HCT116 (cell line): Measurements from ENCODE around the gene PBX3. TPM values are rescaled to one million over a fixed set of nuclear protein-coding genes. Genes with fewer than 3 reads are reported as not detected.

Experiments
- ATAC-seq: fragments of 200-7000 bp; cut with Tn5 transposase; 2 replicates; pipeline ENCODE4 v1.9.1; 2020; ENCODE audit warnings: mild to moderate bottlenecking, moderate library complexity
- BruUV-seq: library from RNA; stranded (reverse); fragments of 400-500 nt; replicated peaks from 2 replicates; lab custom pipeline; 2021; lab: Mats Ljungman, UMichigan
- CTCF ChIA-PET: fragments of 300-600 bp; sonication (Branson Sonifier 250); formaldehyde crosslinking; loops from one replicate; lab custom pipeline; 2021; ENCODE audit warnings: antibody characterized with exemption; lab: Charles Lee
- POLR2A ChIA-PET: fragments of 300-600, 350-600 bp; sonication (Branson Sonifier 250); formaldehyde crosslinking; loops from one replicate; lab custom pipeline; 2021; ENCODE audit warnings: antibody characterized with exemption; lab: Charles Lee
- RAD21 ChIA-PET, 2 experiments: fragments of 300-600 bp; sonication (Branson Sonifier 250); formaldehyde crosslinking; loops; one replicate each; lab custom pipeline; 2023; ENCODE audit warnings: low total read pairs in 2 of 2; ENCODE audit not compliant: uncharacterized antibody in 2 of 2, unreplicated experiment in 2 of 2, low non-redundant PET in 1 of 2; lab: Charles Lee
- DNase-seq: peaks from one replicate; pipeline ENCODE4 v3.0.0-alpha.2; 2010; ENCODE audit warnings: low read depth, low spot score
- H2AFZ ChIP-seq: fragments of 200-600 bp; shearing (Covaris generic), sonication (generic); 2 replicates; pipeline ENCODE4 v1.6.1; 2017; ENCODE audit warnings: low read depth, mixed run types, mixed read lengths, antibody characterized with exemption, low read length; ENCODE audit not compliant: poor library complexity, severe bottlenecking
- H3K27ac ChIP-seq: 2 replicates; pipeline ENCODE4 v1.5.1; 2012; ENCODE audit warnings: low read depth, low read length
- H3K27me3 ChIP-seq: fragments of 200-600 bp; sonication (generic); 2 replicates; pipeline ENCODE4 v1.6.1; 2016; ENCODE audit warnings: mixed run types, low read length, mixed read lengths; ENCODE audit not compliant: insufficient read depth
- H3K36me3 ChIP-seq, 2 experiments: fragments of 200-500 bp in 1 of 2; fragments of 200-600 bp in 1 of 2; sonication (Bioruptor generic) in 1 of 2; sonication (generic) in 1 of 2; 2 replicates each; pipeline versions ENCODE4 v1.5.1 to v1.6.1; 2014 to 2016; ENCODE audit warnings: low read length in 2 of 2, inconsistent platforms in 1 of 2, mixed read lengths in 1 of 2, mixed run types in 1 of 2; ENCODE audit not compliant: insufficient read depth in 2 of 2, control insufficient read depth in 1 of 2
- H3K4me1 ChIP-seq, 2 experiments: fragments of 200-600 bp in 1 of 2; sonication (generic) in 1 of 2; 2 replicates each; pipeline versions ENCODE4 v1.5.1 to v1.6.1; 2012 to 2017; ENCODE audit warnings: low read length in 2 of 2, inconsistent platforms in 1 of 2, mild to moderate bottlenecking in 1 of 2, mixed read lengths in 1 of 2, mixed run types in 1 of 2, moderate library complexity in 1 of 2; ENCODE audit not compliant: insufficient read depth in 2 of 2, control insufficient read depth in 1 of 2
- H3K4me2 ChIP-seq: fragments of 200-600 bp; sonication (generic); 2 replicates; pipeline ENCODE4 v1.6.1; 2017; ENCODE audit warnings: mixed run types, low read length, mixed read lengths
- H3K4me3 ChIP-seq, 2 experiments: fragments of 200-600 bp in 1 of 2; sonication (generic) in 1 of 2; replicated peaks in 1 of 2; 2 replicates each; pipeline ENCODE4 v1.5.1; 2011 to 2016; ENCODE audit warnings: low read length in 2 of 2, control low read depth in 1 of 2, low read depth in 1 of 2, mild to moderate bottlenecking in 1 of 2, mixed read lengths in 1 of 2, mixed run types in 1 of 2
- H3K79me2 ChIP-seq: fragments of 200-600 bp; sonication (generic); 2 replicates; pipeline ENCODE4 v1.6.1; 2017; ENCODE audit warnings: mild to moderate bottlenecking, mixed run types, low read length, moderate library complexity, mixed read lengths; ENCODE audit not compliant: insufficient read depth
- H3K9ac ChIP-seq: fragments of 200-600 bp; sonication (generic); 2 replicates; pipeline ENCODE4 v1.6.1; 2016; ENCODE audit warnings: low read length, mixed read lengths
- H3K9me2 ChIP-seq: fragments of 200-600 bp; sonication (generic), shearing (Covaris generic); 2 replicates; pipeline ENCODE4 v1.6.1; 2017; ENCODE audit warnings: mixed run types, mild to moderate bottlenecking, moderate library complexity; ENCODE audit not compliant: insufficient read depth
- H3K9me3 ChIP-seq, 2 experiments: fragments of 200-500 bp in 1 of 2; fragments of 200-600 bp in 1 of 2; sonication (Bioruptor generic) in 1 of 2; sonication (generic) in 1 of 2; 2 replicates each; pipeline ENCODE4 v1.6.1; 2014 to 2017; ENCODE audit warnings: low read length in 2 of 2, mixed read lengths in 2 of 2, inconsistent platforms in 1 of 2, low read depth in 1 of 2, mild to moderate bottlenecking in 1 of 2, mixed run types in 1 of 2, moderate library complexity in 1 of 2; ENCODE audit not compliant: control insufficient read depth in 1 of 2, insufficient read depth in 1 of 2
- H4K20me1 ChIP-seq: fragments of 200-600 bp; sonication (generic), shearing (Covaris generic); 2 replicates; pipeline ENCODE4 v1.6.1; 2017; ENCODE audit warnings: mixed run types, mild to moderate bottlenecking, moderate library complexity; ENCODE audit not compliant: insufficient read depth
- CEBPB ChIP-seq: IDR thresholded peaks from 2 replicates; pipeline ENCODE4 v1.6.1; 2012; ENCODE audit warnings: low read depth
- CTCF ChIP-seq, 3 experiments: fragments of 200-600 bp in 1 of 3; sonication (generic) in 1 of 3; IDR thresholded peaks in 2 of 3; conservative IDR thresholded peaks in 1 of 3; 2 replicates each; pipeline ENCODE4 v1.5.1; 2012 to 2017; ENCODE audit warnings: low read depth in 2 of 3, low read length in 2 of 3, antibody characterized with exemption in 1 of 3, borderline replicate concordance in 1 of 3, control low read depth in 1 of 3, mild to moderate bottlenecking in 1 of 3, mixed read lengths in 1 of 3, mixed run types in 1 of 3, moderate library complexity in 1 of 3; ENCODE audit not compliant: insufficient read depth in 1 of 3
- EGR1 ChIP-seq: IDR thresholded peaks from 2 replicates; pipeline ENCODE4 v1.6.1; 2012; ENCODE audit warnings: low read depth
- EZH2 ChIP-seq: fragments of 200-600 bp; sonication (generic); IDR thresholded peaks from 2 replicates; pipeline ENCODE4 v1.6.1; 2017; ENCODE audit warnings: antibody characterized with exemption, mixed run types
- JUND ChIP-seq: IDR thresholded peaks from 2 replicates; pipeline ENCODE4 v1.6.1; 2012
- MAX ChIP-seq: IDR thresholded peaks from 2 replicates; pipeline ENCODE4 v1.6.1; 2012
- POLR2A ChIP-seq: IDR thresholded peaks from 2 replicates; pipeline ENCODE4 v1.7.0; 2011; ENCODE audit warnings: borderline replicate concordance; ENCODE audit not compliant: insufficient read depth, insufficient read length; ENCODE audit errors: extremely low read depth
- POLR2AphosphoS5 ChIP-seq: IDR thresholded peaks from 2 replicates; pipeline ENCODE4 v1.6.1; 2011; ENCODE audit warnings: mild to moderate bottlenecking, low read depth, low read length, moderate library complexity
- SRF ChIP-seq: IDR thresholded peaks from 2 replicates; pipeline ENCODE4 v1.6.1; 2012; ENCODE audit warnings: low read depth
- ZFX ChIP-seq: fragments of 450-650 bp; IDR thresholded peaks from 2 replicates; pipeline ENCODE4 v1.6.1; 2017
- intact Hi-C: fragments of 100-400 bp; cut with micrococcal nuclease; formaldehyde crosslinking; loops from 2 replicates; pipeline ENCODE4 v1.10.0; 2022
- total RNA-seq: library from RNA; stranded (reverse); gene quantifications from one replicate; pipeline ENCODE4 v1.2.1, GENCODE V29; 2021; ENCODE audit not compliant: unreplicated experiment

Gene PBX3
- total RNA-seq, 1 experiment from 2014 or later: 13.5 TPM

GRCh38 chr9:125997196-125997823 lies 250.1 kb downstream of the PBX3 start:
- ChIA-PET POLR2A (no interaction called here), CTCF (no interaction called here)
- BruUV-seq: no TSS peak

GRCh38 chr9:125998837-125999503 lies 251.8 kb downstream of the PBX3 start:
- no peak for ATAC-seq
- H4K20me1 ChIP-seq: no peaks in the 10 kb centered on the region
- H3K9me3 ChIP-seq: no peaks in the 10 kb centered on the region
- ChIA-PET RAD21 (no interaction called here), POLR2A (no interaction called here), CTCF (no interaction called here)
- H3K79me2 ChIP-seq: no peaks in the 10 kb centered on the region
- H3K4me3 ChIP-seq: no peak overlapping the region
- TF ChIP-seq JUND: no peak
- TF ChIP-seq ZFX: no peak
- no peak for TF ChIP-seq CTCF (IDR thresholded peaks at IDR 0.05 in 2 of 3, conservative IDR thresholded peaks at IDR 0.05 in 1 of 3; ENCODE audit: borderline replicate concordance in 1 of 3, insufficient read depth in 1 of 3, low read depth in 2 of 3, low read length in 2 of 3)
- TF ChIP-seq MAX: no peak
- H3K36me3 ChIP-seq: no peaks in the 10 kb centered on the region
- H3K4me2 ChIP-seq: no peak overlapping the region
- intact Hi-C loops: no loop called here
- no TSS peak for BruUV-seq
- DNase-seq: no peak
- no peaks in the 10 kb centered on the region for H3K27me3 ChIP-seq
- H3K9ac ChIP-seq: no peak overlapping the region
- no peak overlapping the region for H2AFZ ChIP-seq
- no peak overlapping the region for H3K27ac ChIP-seq
- H3K4me1 ChIP-seq: no peaks in the 10 kb centered on the region
- no peaks in the 10 kb centered on the region for H3K9me2 ChIP-seq

More at GRCh38 chr9:125997196-125997823, 250.1 kb downstream of the PBX3 start:
- H3K4me3 ChIP-seq: no peak overlapping the region
- intact Hi-C loops: no loop called here
- TF ChIP-seq POLR2A (no peak), POLR2AphosphoS5 (no peak), EZH2 (no peak), SRF (no peak), MAX (no peak), EGR1 (no peak), CEBPB (no peak)
- no peak for DNase-seq
- no peaks in the 10 kb centered on the region for H3K36me3 ChIP-seq
- H3K79me2 ChIP-seq: no peaks in the 10 kb centered on the region
- no peaks in the 10 kb centered on the region for H3K9me3 ChIP-seq
- H4K20me1 ChIP-seq: no peaks in the 10 kb centered on the region
- H3K4me1 ChIP-seq: no peaks in the 10 kb centered on the region
- no peaks in the 10 kb centered on the region for H3K27me3 ChIP-seq
- H3K27ac ChIP-seq: no peak overlapping the region
- RAD21 ChIA-PET: no interaction called here
- no peak overlapping the region for H3K4me2 ChIP-seq
- no peak overlapping the region for H2AFZ ChIP-seq
- no peak overlapping the region for H3K9ac ChIP-seq
- ATAC-seq: no peak
- H3K9me2 ChIP-seq: no peaks in the 10 kb centered on the region
